GM19035 (cell line): ENCODE measurements around the gene DCAF10.
A peak's percentile ranks its signal among the peaks of the same experiment; 100 is the strongest.
"Not testable (repeated sequence)": the region's sequence is repeated elsewhere in the genome, so short reads cannot be mapped to it uniquely, and the experiment has no call there.

Source experiments
- ATAC-seq: cut with Tn5 transposase; IDR thresholded peaks from one replicate; pipeline ENCODE4 v1.9.1; 2021; ENCODE audit not compliant: unreplicated experiment

DCAF10 gene

GRCh38 chr9:37788332-37788731 lies 12.3 kb upstream of the DCAF10 start:
- no peak for ATAC-seq

DNA sequence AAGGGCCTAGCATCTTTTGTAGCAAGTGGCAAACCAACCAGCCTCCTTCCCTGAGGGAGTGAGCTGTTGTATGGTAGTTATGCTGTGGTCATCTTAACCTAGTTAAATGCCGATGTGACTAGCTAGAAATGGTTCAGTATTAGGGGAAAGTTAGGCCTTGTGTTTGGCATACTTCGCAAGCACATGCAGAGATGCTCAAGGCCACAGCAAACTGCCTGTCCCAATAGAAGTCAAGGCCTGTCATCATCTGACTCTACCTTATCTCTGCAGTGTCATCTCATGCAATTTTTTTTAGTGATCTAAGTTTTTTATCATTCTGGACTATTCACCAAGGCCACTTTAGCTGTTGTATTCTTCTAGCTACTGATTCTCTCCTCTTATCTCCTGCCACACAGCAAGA lies 10.5 kb upstream of the DCAF10 start:
- ATAC-seq = no peak

GRCh38 chr9:37792122-37792521 lies 8.5 kb upstream of the DCAF10 start:
- ATAC-seq = no peak

GRCh38 chr9:37796232-37796631 lies 4.4 kb upstream of the DCAF10 start:
- no peak for ATAC-seq

GRCh38 chr9:37798677-37799076 lies 1.9 kb upstream of the DCAF10 start:
- ATAC-seq = no peak

DNA sequence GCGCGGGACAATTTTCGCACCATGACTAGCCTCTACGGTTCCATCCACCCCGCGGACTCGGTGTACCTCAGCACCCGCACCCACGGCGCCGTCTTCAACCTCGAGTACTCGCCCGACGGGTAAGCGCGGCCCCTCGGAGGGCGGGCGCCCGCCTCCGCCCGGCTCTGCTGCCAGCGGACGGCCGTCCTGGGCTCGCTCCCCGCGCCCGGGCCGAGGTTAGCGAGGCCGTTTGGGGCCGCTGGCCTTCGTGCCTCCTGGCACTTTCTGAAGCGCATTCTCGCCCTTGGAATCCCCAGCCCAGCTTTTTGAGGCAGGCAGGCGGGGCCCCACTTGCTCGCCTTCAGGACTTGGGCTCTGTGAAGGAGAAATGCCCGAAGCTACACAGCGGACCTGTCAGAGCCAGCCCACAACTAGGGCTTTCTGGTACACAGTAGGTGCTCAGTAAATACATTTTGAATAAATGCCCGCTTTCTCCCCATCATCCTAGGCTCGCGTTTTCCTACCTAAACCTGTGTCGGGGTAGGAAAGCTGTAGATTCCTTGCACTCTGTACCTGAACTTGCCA lies 772 bp downstream of the DCAF10 start:
- peak; percentile 39 for ATAC-seq

GRCh38 chr9:37801959-37802711 lies 1.5 kb downstream of the DCAF10 start:
- no peak for ATAC-seq

GRCh38 chr9:37806271-37806670 lies 5.7 kb downstream of the DCAF10 start:
- ATAC-seq = no peak

- ATAC-seq = not testable (repeated sequence)
These were observed 9.1 kb downstream of the DCAF10 start for GRCh38 chr9:37809676-37810075.

GRCh38 chr9:37811906-37812476 lies 11.4 kb downstream of the DCAF10 start:
- ATAC-seq = no peak

- ATAC-seq = no peak
These were observed 12.3 kb downstream of the DCAF10 start for GRCh38 chr9:37812773-37813379.

DNA sequence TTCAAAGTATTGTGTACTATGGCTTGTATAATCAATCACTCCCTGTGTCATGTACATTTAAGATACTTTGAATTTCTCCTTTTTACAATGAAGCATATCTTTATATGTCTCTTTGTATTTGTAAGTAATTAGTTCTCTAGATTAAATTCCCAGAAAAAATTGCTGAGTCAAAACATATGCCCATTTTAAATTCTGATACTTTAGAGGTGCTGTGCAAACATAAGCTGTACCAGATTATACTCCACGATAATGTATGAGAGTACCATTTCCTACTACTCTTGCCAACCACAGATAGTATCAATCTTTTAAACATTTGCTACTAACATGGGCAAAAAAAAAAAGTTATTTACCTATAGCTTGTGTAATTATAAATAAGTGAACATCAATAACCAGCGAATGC lies 18.3 kb downstream of the DCAF10 start:
- ATAC-seq = no peak

DNA sequence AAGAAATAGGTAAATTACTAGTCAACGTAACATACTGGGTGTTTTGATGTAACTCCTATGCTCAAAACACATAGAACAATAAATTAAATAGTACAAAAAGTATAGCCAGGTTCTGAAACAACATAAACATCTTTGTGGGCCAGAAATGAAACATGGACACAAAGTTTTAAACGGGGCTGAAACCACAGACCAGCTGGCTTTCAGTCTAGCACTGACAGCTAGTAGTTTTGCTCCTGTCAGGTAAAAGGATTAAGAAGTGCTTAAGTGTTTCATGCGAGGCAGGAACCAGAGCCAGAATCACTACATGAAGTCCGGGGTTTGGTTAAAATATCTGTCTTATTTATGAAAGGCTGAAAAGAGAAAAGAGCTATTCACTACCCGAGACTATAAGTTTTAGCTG lies 19.5 kb downstream of the DCAF10 start:
- peak; percentile 56 for ATAC-seq

DNA sequence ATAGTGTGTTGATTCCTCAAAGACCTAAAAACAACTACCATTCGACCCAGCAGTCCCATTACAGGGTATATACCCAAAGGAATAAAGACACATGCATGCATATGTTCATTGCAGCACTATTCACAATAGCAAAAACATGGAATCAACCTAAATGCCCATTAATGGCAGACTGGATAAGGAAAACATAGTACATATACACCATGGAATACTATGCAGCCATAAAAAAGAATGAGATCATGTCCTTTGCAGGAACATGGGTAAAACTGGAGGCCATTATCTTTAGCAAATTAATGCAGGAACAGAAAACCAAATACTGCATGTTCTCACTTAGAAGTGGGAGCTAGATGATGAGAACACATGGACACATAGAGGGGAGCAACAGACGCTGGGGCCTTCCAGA lies 24.6 kb downstream of the DCAF10 start:
- not testable (repeated sequence) for ATAC-seq

- no peak for ATAC-seq
These were observed 27.0 kb downstream of the DCAF10 start for GRCh38 chr9:37827483-37828165.

- ATAC-seq = no peak
These were observed 35.2 kb downstream of the DCAF10 start for GRCh38 chr9:37835821-37836220.

DNA sequence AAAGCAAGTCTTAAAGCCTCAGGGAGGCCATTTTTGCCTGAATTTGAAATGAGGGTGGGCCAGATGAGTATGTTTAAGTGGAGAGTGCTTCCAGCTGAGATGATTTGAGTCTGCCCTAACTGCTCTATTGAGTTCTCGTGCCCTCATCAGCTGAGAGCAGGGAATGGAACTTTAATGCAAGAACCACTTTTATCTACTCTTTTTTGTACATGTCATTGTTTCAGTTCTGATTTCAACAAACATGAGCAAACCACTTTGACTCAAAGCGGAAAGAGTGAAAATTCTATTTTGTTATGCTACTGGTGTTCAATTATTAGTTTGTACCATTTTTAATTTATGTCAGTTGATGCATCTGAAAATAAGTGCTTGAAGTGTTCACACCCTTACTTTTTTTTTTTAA lies 35.8 kb downstream of the DCAF10 start:
- peak; percentile 90 for ATAC-seq

- ATAC-seq = no peak
These were observed 39.2 kb downstream of the DCAF10 start for GRCh38 chr9:37839496-37840461.

DNA sequence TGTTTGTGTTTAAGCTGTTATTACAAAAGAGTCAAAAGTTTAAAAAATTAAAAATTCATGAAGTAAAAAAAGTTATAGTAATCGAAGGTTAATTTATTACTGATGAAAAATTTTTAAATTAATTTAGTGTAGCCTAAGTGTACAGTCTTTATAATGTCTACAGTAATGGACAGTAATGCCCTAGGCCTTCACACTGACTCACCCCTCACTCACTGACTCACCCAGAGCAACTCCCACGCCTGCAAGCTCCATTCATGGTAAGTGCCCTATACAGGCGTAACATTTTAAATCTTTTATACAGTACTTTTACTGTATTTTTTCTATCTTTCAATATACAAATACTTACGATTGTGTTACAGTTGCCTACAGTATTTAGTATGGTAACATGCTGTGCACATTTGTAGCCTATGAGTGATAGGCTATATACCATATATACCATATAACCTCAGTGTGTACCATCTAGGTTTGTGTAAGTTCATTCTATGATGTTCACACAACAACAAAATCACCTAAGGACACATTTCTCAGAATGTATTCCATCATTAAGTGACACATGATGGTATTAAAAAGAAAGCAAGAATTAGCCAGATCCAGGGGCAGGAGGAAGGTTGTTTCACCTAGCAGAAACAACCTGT lies 40.1 kb downstream of the DCAF10 start:
- no peak for ATAC-seq

- no peak for ATAC-seq
These were observed 51.6 kb downstream of the DCAF10 start for GRCh38 chr9:37852222-37852621.
